HUES64 (cell line): Measurements from ENCODE around the gene ZNF490.
"Not testable (repeated sequence)": the region's sequence is repeated elsewhere in the genome, so short reads cannot be mapped to it uniquely, and the experiment has no call there.

Experiments
- H3K27ac ChIP-seq: 2 replicates; pipeline ENCODE4 v1.7.0; 2013; ENCODE audit warnings: low read depth, low read length, inconsistent platforms
- H3K27me3 ChIP-seq: 2 replicates; pipeline ENCODE4 v1.6.1; 2013; ENCODE audit warnings: mild to moderate bottlenecking, low read length; ENCODE audit not compliant: insufficient read depth
- H3K36me3 ChIP-seq: 2 replicates; pipeline ENCODE4 v1.6.1; 2013; ENCODE audit warnings: mild to moderate bottlenecking, low read length; ENCODE audit not compliant: insufficient read depth
- H3K4me1 ChIP-seq: 2 replicates; pipeline ENCODE4 v1.6.1; 2013; ENCODE audit warnings: mild to moderate bottlenecking, low read length, moderate library complexity; ENCODE audit not compliant: insufficient read depth
- H3K4me3 ChIP-seq: 2 replicates; pipeline ENCODE4 v1.5.1; 2013; ENCODE audit warnings: mild to moderate bottlenecking, low read length, moderate library complexity
- H3K9ac ChIP-seq: 2 replicates; pipeline ENCODE4 v1.6.1; 2013; ENCODE audit warnings: mild to moderate bottlenecking, low read depth, low read length
- H3K9me3 ChIP-seq: 2 replicates; pipeline ENCODE4 v1.6.1; 2013; ENCODE audit warnings: low read depth, low read length; ENCODE audit not compliant: insufficient read depth
- WGBS: fragments of 150-250, 120-280 bp; methylation state at CpG from one replicate; pipeline ENCODE4 v1.1.7; 2013; ENCODE audit warnings: missing lambda C conversion rate; 5-methylcytosine and 5-hydroxymethylcytosine counted together

ZNF490 gene

DNA sequence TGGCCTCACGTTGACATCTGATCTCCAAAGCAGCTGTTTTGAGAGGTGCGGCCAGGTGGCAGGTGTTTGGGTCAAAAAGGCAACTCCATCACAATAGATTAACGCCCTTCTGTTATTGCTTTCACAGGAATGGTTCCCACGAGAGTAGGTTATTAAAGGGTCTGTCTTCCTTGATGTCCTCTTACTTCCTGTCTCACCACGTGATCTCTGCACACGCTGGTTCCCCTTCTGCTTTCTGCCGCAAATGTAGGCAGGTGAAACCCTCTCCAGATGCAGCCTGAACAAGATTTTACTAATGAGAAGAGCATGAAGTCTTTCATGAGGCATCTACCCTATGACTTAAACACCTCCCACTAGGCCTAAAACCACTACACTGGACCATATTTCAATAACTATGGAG lies 36.6 kb downstream of the ZNF490 start:
- 91% methylated on average over 7 of the region's 7 CpGs for WGBS
- H3K9ac ChIP-seq: no peak overlapping the region
- no peaks in the 10 kb centered on the region for H3K4me1 ChIP-seq
- peaks cover 8% of the 10 kb centered on the region; the same call in 1 of the 2 replicates for H3K36me3 ChIP-seq
- no peaks in the 10 kb centered on the region for H3K9me3 ChIP-seq
- no peak overlapping the region for H3K4me3 ChIP-seq
- no peaks in the 10 kb centered on the region for H3K27me3 ChIP-seq
- no peak overlapping the region for H3K27ac ChIP-seq

DNA sequence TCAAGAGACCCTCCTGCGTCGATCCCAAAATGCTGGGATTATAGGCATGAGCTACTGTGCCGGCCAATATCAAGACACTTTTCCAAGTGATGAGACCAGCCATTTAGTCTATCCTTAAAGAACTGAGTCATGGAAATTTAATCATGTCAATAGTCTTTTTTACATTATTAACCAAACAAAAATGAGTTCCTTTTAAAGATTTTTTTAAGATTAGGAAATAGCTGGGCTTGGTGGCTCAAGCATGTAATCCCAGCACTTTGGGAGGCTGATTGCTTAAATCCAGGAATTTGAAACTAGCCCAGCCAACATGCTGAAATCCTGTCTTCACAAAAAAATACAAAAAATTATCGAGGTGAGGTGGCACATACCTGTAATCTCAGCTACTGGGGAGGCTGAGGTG lies 42.7 kb downstream of the ZNF490 start:
- Histone ChIP-seq H3K4me3 (no peak overlapping the region), H3K9ac (no peak overlapping the region), H3K4me1 (no peaks in the 10 kb centered on the region), H3K27me3 (no peaks in the 10 kb centered on the region), H3K36me3 (no peaks in the 10 kb centered on the region), H3K9me3 (no peaks in the 10 kb centered on the region), H3K27ac (no peak overlapping the region)
- WGBS: 94% methylated on average over 4 of the region's 4 CpGs

DNA sequence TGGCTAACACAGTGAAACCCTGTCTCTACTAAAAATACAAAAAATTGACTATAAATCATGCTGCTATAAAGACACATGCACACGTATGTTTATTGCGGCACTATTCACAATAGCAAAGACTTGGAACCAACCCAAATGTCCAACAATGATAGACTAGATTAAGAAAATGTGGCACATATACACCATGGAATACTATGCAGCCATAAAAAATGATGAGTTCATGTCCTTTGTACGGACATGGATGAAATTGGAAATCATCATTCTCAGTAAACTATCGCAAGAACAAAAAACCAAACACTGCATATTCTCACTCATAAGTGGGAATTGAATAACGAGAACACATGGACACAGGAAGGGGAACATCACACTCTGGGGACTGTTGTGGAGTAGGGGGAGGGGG lies 44.2 kb downstream of the ZNF490 start:
- not testable (repeated sequence) for H3K27me3 ChIP-seq, H3K9ac ChIP-seq, H3K4me1 ChIP-seq, H3K4me3 ChIP-seq, H3K27ac ChIP-seq, H3K9me3 ChIP-seq, H3K36me3 ChIP-seq
- 100% methylated on average over 1 of the region's 5 CpGs for WGBS

DNA sequence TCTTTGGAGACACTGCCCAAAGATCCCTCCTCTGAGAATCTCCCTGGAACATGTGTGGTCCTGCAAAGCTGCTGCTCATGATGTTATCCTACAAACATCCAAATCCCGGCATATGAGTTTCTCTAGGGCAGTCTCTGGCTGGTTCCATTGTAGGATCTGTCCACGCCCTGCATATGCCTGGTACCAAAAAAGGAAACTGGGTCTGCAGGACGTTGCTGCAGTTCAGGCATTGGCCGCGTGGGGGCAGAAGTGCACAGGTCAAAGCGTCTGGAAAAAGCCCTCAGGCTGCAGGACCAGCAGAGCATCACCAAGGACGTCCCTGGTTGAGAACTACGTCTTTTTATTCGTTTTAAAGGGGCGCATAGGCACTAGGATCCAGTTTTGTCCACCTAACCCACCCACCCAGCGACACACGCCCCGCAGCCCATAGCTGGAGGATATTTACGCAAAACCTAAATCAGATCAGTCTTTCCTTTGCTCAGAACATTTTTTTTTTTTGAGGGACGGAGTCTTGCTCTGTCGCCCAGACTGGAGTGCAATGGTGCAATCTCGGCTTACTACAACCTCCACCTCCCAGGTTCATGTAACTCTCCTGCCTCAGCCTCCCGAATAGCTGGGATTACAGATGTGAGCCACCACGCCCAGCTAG lies 46.5 kb downstream of the ZNF490 start:
- Histone ChIP-seq H3K9ac (no peak overlapping the region), H3K27ac (no peak overlapping the region), H3K9me3 (no peaks in the 10 kb centered on the region), H3K4me3 (no peak overlapping the region), H3K4me1 (no peaks in the 10 kb centered on the region), H3K36me3 (no peaks in the 10 kb centered on the region), H3K27me3 (no peaks in the 10 kb centered on the region)
- 31% methylated on average over 19 of the region's 19 CpGs for WGBS

DNA sequence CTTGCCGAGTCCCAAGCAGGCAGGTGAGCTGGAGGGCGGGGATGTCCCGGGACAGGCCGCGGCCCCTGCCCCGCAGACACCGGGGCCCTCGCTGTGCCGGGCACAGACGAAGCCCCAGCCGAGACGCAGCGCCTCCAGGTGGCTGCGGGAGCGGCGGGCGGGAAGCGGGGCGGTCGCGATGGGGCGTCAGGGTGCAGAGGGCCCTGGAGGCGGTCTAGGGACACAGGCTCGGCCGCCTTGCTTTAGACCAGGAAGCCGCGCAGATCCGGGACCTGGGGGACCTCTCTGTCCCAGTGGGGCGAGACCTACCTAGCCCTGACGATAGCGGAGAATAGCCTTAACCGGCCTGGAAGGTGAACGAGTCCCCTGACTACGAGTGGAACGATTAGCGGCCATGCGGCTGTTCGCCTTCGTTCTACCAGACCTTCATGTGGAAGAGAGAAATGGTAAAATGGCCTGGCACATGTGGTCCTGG lies 55.1 kb downstream of the ZNF490 start:
- H3K4me1 ChIP-seq: no peaks in the 10 kb centered on the region
- H3K9me3 ChIP-seq: no peaks in the 10 kb centered on the region
- H3K36me3 ChIP-seq: no peaks in the 10 kb centered on the region
- no peaks in the 10 kb centered on the region for H3K27me3 ChIP-seq
- H3K9ac ChIP-seq: no peak overlapping the region
- no peak overlapping the region for H3K27ac ChIP-seq
- WGBS: 95% methylated on average over 39 of the region's 39 CpGs
- no peak overlapping the region for H3K4me3 ChIP-seq

DNA sequence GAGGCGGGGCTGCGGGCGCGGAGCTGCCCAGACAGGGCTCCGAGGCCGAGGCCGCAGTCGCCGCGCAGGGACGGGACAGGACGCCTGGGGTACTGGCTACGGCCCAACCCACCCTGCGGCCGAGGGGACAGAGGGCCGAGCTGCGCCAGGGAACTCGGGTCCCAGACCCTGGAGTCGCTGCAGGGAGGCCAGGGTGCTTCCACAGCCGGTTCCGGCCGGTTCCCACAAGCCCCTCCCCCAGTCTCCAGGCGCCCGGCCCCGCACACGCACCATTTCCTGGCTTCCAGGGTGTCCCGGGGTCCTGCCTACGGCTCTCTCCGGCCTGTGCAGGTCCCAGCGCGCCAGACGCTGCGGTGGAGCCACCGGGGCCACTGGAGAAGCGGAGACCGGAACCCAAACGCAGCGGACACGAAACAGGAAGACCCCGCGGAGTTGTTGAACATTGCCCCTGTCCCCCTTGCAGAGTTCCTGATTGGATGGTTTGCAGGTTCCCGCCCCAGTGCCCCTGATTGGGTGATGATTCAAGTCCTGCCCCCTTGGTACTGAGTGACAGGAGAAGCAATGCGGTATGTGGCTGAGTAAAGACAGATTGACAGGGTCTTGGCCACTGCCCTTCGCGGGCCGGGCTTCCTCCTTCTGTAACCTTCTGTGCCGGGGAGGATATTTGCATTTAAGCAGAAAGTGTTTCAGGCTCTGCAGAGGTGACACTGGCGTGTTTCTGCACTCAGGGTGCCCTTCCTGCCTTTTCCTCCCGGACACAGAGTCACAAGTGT lies 59.4 kb downstream of the ZNF490 start, which contains the start of gene ZNF564:
Gene ZNF564 (minus strand): TSS at position 423 of the 773 bp plus-strand sequence. CDS start 150 bp downstream, at position 273.
- Histone ChIP-seq H3K4me3 (peak within 1 kb of the TSS; percentile 99), H3K4me1 (peaks cover 7% of the 10 kb centered on the region; the same call in 1 of the 2 replicates), H3K27me3 (no peaks in the 10 kb centered on the region), H3K36me3 (peaks cover 12% of the 10 kb centered on the region; the same call in 1 of the 2 replicates), H3K27ac (peak within 1 kb of the TSS; percentile 99), H3K9ac (peak within 1 kb of the TSS; percentile 94), H3K9me3 (no peaks in the 10 kb centered on the region)
- WGBS: under 1% methylated on average over 49 of the region's 49 CpGs

DNA sequence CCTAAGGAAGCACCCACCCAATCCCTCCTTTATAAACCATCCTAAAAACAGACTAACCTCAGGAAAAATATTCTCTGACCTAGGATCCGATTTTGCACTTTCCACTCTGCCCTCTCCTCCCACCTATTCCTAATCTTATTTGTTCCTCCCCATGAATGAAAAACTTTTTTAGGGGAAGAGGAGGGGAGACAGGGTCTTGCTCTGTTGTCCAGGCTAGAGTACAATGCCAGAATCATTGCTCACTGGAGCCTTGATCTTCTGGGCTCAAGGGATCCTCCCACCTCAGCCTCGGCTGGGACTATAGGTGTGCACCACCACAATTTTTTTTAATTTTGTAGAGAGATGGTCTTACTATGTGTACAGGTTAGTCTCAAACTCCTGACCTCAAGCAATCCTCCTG lies 63.7 kb downstream of the ZNF490 start:
- 84% methylated on average over 1 of the region's 2 CpGs for WGBS
- peaks cover 7% of the 10 kb centered on the region; the same call in 1 of the 2 replicates for H3K4me1 ChIP-seq
- H3K27ac ChIP-seq: no peak overlapping the region
- H3K9me3 ChIP-seq: no peaks in the 10 kb centered on the region
- no peak overlapping the region for H3K4me3 ChIP-seq
- H3K27me3 ChIP-seq: no peaks in the 10 kb centered on the region
- no peak overlapping the region for H3K9ac ChIP-seq
- H3K36me3 ChIP-seq: peaks cover 16% of the 10 kb centered on the region; the same call in 1 of the 2 replicates

DNA sequence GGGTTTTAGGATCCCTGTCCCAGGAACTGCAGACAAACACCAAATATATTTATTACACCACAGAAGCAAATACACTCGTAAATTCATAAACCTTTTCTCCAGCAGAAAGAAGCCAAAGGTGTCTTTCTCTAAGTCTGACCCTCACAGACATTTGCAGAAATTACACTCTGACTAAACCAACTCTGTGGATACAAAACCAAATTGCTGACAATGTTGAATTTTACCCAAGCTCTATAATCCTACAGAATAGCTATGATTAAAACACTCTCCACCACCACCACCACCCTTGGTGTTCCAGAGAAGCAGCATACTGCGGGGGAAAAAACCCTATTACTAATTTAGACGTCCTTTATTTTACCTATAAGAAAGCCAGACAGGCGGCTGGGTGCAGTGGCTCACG lies 64.5 kb downstream of the ZNF490 start:
- no peaks in the 10 kb centered on the region for H3K9me3 ChIP-seq
- WGBS: 93% methylated on average over 5 of the region's 5 CpGs
- H3K4me3 ChIP-seq: no peak overlapping the region
- no peak overlapping the region for H3K9ac ChIP-seq
- no peak overlapping the region for H3K27ac ChIP-seq
- H3K4me1 ChIP-seq: peaks cover 7% of the 10 kb centered on the region; the same call in 1 of the 2 replicates
- H3K36me3 ChIP-seq: peaks cover 19% of the 10 kb centered on the region; the same call in 1 of the 2 replicates
- H3K27me3 ChIP-seq: no peaks in the 10 kb centered on the region

DNA sequence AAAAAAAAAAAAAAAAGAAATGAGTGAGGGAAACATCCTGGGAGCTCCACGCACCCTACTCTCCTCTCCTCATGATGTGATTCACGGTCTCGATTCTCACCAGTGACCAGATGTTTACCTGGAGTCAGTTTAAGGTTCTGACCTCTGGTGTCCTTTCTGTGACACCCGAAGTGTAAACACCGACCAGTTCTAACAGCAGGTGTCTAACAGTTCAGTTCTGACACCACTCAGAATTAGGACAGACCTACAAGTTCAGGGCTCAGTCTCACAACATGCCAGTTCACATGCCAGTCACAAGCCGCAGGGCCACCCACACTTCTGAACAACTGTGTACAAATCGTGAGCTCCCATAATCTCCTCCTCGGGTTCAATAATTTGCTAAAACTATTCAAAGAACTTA lies 65.3 kb downstream of the ZNF490 start:
- H3K9ac ChIP-seq: no peak overlapping the region
- peaks cover 7% of the 10 kb centered on the region; the same call in 1 of the 2 replicates for H3K4me1 ChIP-seq
- H3K9me3 ChIP-seq: no peaks in the 10 kb centered on the region
- peaks cover 21% of the 10 kb centered on the region for H3K36me3 ChIP-seq
- H3K27ac ChIP-seq: no peak overlapping the region
- 94% methylated on average over 8 of the region's 8 CpGs for WGBS
- no peaks in the 10 kb centered on the region for H3K27me3 ChIP-seq
- H3K4me3 ChIP-seq: no peak overlapping the region

DNA sequence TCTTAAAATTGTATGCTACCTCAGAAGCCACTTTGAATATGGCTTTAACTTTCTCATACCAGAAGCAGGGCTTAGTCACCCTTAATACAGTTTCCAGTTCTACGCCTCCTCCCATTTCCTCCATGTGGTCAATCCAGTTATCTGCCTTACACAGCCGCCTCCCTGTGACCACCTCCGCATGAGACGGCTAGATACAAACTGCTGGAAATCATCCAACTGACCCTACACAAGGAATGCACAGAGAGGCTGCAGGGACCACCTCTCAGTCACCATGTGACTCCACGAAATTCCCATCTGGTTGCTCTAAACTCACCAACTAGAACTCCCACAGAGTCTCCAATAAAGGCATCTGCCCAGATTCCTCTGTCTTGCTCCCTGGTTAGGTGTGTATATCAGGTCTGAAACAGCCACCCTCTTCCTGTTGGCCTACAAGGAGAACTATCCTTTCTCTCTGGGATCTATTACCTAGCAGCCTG lies 66.2 kb downstream of the ZNF490 start:
- no peaks in the 10 kb centered on the region for H3K27me3 ChIP-seq
- no peak overlapping the region for H3K9ac ChIP-seq
- WGBS: 93% methylated on average over 5 of the region's 5 CpGs
- H3K9me3 ChIP-seq: peaks cover 4% of the 10 kb centered on the region; the same call in 1 of the 2 replicates
- H3K4me1 ChIP-seq: peaks cover 4% of the 10 kb centered on the region; the same call in 1 of the 2 replicates
- no peak overlapping the region for H3K4me3 ChIP-seq
- H3K27ac ChIP-seq: no peak overlapping the region
- peaks cover 27% of the 10 kb centered on the region for H3K36me3 ChIP-seq

DNA sequence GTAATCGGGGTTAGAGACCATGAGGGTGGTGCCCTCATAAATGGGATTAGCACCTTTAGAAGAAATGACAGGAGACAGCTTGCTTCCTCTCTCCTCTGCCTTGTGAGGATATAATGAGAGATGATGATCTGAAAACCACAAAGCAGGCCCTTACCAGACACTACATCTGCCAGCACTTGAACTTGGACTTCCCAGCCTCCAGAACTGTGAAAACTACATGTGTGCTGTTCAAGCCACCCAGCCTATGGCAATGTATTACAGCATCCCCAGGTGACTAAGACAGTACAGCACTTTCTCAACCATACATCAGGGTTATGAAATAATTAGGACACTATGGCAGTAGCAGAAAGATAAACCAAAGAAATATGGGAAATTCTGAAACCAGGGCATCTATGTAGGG lies 66.8 kb downstream of the ZNF490 start:
- Histone ChIP-seq H3K4me1 (no peaks in the 10 kb centered on the region), H3K9me3 (peaks cover 5% of the 10 kb centered on the region; the same call in 1 of the 2 replicates), H3K4me3 (no peak overlapping the region), H3K9ac (no peak overlapping the region), H3K27ac (no peak overlapping the region), H3K36me3 (peaks cover 24% of the 10 kb centered on the region), H3K27me3 (no peaks in the 10 kb centered on the region)
- 93% methylated on average over 1 of the region's 1 CpG for WGBS
